Dermis blood vessel endothelial cell (primary cell): ENCODE results near the gene GSG1. TPM values are rescaled to one million over a fixed set of nuclear protein-coding genes. Genes with fewer than 3 reads are reported as not detected.
A peak's percentile ranks its signal among the peaks of the same experiment; 100 is the strongest.
"Not testable (repeated sequence)": the region's sequence is repeated elsewhere in the genome, so short reads cannot be mapped to it uniquely, and the experiment has no call there.

Experiments
- DNase-seq: peaks from one replicate; pipeline ENCODE4 v3.0.0; 2010
- total RNA-seq: library from RNA; depleted of rRNA; stranded (reverse); fragments of >200 nt; gene quantifications from 2 replicates; pipeline ENCODE4 v1.2.3, GENCODE V29; 2014

GSG1 gene
- total RNA-seq, 1 donor from 2014 or later, result not detected

DNA sequence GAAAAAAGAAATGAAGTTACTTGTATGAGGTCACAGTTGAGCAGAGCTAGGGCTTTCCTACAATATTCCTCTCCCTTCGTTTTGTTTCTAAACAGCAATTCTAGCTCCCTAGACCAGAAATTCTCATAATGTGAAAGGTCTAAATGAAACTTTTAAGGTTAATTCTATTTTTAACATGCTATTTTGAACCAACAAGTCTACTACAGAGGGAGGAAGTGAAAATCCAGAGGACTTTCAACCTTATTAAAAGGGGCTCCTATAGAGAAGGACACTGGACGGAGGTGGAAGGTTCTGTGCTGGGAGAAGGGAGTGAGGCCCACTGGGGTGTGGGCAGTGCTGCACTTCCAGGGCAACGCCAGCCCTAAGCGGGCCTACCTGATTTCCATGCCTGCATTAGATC, 13.4 kb downstream of the GSG1 start:
- DNase-seq, result no peak

- DNase-seq, result no peak
Observed at GRCh38 chr12:13088496-13088895, 15.0 kb downstream of the GSG1 start.

- no peak for DNase-seq
Observed at GRCh38 chr12:13087766-13088165, 15.7 kb downstream of the GSG1 start.

GRCh38 chr12:13085968-13086686, 17.3 kb downstream of the GSG1 start:
- peak; percentile 31 for DNase-seq

- DNase-seq, result no peak
Observed at GRCh38 chr12:13084898-13085640, 18.4 kb downstream of the GSG1 start.

- not testable (repeated sequence) for DNase-seq
Observed at GRCh38 chr12:13083638-13084037, 19.8 kb downstream of the GSG1 start.

DNA sequence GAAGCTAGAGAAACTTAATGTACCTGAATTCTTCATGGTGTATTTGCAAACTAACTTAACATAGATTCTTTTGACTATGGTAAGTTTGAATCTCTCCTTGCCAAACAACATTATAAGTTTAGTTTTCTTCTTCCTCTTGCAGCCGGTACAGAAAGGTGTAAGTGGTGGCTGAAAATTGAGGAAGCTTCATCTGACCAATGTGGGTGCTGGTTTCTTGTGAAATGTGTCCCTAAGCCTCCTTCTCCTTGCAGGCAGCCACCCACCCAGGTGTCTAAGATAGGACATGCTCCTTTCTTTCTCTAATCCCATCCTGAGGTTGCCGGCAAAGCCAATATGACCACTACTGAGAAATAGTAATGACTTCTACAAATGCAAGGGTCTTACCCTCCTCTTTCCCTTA, 20.6 kb downstream of the GSG1 start:
- DNase-seq, result no peak

DNA sequence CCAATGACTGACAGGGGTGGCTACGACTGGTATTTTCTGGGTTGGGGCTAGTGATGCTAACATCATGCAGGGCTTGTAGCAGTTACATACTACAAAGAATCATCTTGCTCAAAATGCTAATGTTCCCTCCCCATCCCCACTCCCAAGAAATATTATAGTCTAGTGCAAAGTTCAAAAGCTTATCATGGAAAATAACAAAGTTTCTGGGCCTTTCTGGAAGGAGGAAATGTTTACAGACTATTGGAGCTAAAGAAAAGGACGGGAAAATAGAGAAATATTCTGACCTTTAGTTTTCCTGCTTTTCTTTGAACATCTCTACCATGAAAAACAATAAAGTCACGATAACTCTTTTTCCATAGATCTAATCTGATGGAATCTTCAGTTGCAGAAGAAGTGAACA, 23.2 kb downstream of the GSG1 start:
- DNase-seq, result no peak

DNA sequence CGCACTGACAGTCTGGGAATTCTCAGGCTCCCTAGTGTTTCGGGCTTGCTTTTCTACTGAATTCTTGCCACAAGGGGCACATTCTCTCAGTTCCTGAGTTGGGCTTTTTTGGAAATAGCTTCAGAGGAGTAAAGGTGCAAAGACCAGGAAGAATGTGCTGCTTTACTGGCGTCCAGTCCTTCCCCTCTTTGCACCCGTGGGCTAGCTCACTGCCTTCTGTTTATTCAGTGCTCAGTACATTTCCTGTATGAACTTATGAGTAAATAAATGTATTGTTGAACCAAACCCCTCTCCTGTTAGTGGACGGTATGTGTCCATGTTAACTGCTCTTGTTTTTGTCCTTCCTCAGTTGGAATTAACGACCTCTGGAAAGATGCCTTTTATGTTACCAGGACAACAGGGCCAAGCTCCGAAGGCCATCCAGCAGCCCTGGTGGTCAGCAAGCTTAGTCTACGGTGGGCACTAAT, 24.0 kb downstream of the GSG1 start:
- peak; percentile 95 for DNase-seq

DNA sequence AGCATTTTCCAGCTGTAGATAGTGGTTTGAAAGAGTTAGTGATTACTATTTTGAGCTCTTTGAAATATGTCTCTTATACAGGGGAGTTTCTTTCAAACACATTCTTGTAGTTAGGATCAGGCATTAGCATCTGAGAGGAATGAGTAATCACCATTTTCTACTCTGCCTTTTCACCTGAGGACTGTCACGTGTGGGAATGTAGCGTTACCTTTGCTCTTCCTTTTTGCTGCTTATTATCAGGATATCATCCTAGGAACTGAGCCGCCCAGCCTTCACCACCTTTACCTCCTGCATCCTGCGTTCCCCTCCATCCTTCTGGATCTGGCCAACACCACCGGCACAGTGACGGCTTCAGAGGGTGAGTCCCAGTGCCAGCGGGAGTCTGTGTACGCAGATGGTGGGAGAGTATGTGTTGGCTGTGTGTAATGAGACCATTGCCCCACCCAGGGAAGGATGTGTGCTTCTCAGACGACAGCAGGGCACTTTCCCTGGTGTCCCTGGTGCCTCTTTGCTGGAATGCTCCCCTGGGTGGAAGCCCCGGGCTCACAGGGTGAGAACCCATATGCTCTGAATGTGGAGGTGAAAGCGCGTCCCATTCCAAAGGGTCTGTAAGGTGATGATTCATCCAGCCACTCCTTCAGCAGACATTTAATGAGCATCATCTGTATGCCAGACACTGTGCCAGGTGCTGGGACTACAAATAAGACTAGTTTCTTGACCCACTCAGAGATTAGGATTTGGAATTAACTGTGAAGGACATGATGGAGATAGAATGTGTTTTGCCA, 27.5 kb downstream of the GSG1 start:
- DNase-seq, result no peak

DNA sequence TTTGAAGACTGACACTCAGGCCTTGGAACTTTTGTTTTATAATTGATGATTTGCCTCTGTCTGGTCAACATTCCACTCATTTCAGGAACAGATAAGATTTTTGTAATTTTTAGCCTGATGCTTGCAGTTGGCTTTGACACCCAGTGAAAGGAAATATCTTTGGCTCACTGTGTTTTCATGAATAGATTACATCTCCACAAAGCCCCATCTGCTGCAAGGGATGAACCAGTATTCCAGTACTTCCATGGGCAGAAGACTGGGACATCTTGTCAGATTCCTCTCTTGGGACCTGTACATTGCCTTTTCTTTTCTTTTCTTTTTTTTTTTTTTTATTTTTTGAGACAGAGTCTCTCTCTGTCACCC, 28.4 kb downstream of the GSG1 start:
- no peak for DNase-seq

DNA sequence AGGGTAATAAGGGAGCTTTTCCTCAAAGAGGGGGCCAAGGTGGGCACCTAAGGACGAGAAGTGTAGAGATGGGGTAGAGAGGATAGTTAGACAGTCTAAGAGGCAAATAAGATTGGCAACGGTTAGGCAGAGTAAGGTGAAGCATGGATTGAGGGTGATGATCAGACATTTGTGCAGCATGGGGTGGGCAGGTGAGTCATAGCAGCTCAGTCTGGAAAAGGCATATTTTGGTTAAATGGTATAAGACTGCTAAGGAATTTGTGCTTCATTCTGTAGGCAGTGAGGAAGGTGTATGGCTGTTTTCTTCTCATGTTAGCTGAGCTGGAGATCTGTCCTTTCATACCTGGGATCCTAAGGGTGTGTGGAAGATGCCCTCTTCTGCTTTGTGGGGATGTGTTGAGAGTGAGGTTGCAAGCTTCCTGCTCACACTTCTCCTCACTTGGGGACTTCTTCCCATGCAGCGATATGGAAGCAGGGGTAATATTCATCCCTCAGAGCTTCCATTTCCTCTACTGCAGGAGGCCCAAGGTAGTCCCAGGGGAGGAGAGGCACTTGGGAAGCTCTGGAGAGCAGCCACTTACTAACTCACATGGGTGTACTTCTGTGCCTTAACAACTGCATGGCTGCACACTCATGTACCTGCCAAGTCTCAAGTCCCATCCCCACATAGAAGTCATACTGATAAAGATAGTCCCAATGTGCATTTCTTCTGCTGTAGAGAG, 28.9 kb downstream of the GSG1 start:
- no peak for DNase-seq

DNA sequence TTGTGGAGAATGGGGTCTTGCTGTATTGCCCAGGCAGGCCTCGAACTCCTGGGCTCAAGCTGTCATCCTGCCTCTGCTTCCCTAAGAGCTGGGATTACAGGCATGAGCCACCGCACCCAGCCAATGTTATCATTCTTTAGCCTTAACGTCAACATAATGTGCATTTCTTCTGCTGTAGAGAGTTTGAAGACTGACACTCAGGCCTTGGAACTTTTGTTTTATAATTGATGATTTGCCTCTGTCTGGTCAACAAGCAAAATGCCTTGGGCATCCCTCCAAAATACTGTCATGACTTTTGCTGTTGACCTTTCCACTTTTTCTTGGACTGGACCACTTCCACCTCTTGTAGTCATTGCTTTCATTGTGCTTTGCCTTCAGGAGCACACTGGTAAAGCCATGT, 30.3 kb downstream of the GSG1 start:
- no peak for DNase-seq

- DNase-seq, result no peak
Observed at GRCh38 chr12:13071305-13072280, 31.9 kb downstream of the GSG1 start.

- no peak for DNase-seq
Observed at GRCh38 chr12:13069380-13069779, 34.1 kb downstream of the GSG1 start.

GRCh38 chr12:13067322-13067721, 36.1 kb downstream of the GSG1 start:
- DNase-seq, result no peak

DNA sequence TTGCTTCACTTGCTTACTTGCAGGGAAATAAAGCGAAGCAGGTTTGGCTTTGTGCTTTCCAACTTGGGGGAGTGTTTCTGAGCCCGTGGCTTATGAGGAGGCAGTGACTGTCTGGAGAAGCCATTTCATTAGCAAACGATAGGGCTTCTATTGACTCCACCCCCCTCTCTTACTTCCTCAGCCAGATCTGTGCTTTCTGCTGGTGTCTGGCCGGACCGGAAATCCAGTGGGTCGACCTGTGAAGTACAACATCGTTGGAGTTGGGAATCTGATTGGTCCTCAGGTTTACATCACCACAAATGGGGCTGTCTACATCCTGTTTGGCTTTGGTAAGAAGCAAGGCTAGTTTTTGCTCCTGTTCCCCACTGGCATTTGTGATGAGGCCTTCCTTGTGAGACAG, 37.0 kb downstream of the GSG1 start:
- no peak for DNase-seq

DNA sequence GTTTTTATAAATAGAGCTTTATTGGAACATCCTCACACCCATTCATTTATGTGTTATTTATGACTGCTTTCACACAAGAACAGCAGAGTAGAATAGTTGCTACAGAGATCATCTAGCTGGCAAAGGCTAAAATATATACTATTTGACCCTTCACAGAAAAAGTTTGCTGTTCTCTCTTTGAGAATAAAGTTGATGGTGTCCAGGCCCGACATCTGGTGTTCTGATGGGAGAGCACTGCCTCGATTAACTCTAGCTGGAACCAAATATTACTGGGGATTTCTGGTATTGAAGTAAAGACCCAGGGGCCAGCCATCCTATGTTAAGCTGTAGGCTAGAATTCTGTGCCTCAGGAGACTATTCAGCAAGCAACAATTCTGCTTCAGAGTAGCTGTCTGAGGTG, 37.5 kb downstream of the GSG1 start:
- DNase-seq, result no peak

- DNase-seq, result no peak
Observed at GRCh38 chr12:13062669-13063068, 40.8 kb downstream of the GSG1 start.

- no peak for DNase-seq
Observed at GRCh38 chr12:13061377-13061776, 42.1 kb downstream of the GSG1 start.

DNA sequence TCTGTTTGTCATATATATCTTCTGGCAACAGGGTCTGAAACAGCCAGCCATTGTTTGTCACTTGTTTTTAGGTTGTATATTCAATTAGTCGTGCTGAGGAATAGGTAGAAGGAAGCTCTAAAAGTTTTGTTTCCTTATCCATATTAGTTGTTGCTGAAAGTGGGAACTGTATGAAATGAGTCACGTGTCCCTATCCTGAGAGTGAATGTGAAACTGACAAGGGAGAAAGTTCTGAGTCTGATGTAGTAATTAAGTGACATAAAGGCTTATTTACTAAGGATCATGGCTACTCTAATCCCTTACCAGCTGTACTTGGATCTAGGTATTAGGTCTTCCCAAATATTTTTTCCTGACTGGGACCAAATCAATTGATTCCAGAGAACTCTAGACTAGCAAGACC, 42.9 kb downstream of the GSG1 start:
- DNase-seq, result no peak

DNA sequence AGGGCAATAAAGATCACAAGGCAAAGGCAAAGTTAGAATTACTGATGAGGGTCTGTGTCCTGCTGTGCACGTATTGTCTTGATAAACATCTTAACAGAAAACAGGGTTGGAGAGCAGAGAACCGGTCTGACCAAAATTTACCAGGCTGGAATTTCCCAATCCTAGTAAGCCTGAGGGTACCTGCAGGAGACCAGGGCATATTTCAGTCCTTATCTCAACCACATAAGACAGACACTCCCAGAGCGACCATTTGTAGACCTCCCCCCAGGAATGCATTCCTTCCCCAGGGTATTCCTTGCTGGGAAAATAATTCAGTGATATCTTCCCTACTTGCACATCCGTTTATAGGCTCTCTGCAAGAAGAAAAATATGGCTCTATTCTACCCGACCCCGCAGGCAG, 49.9 kb downstream of the GSG1 start:
- not testable (repeated sequence) for DNase-seq
